Measurements from ENCODE around the gene CELF2.

CELF2 gene

GRCh38 chr10:11065567-11065966, 47.9 kb downstream of the CELF2 start:
- no peak for DNase-seq (ENCODE audit: low read depth, low spot score)
- no peak overlapping the region for H3K4me3 ChIP-seq (ENCODE audit: low read depth, low read length)
- ChIA-PET CTCF (interaction anchor here (1.3 kb wide), 1 partner anchor 28 kb away, joined by 3 read pairs; no protein-coding TSS in a partner anchor), POLR2A (no interaction called here)
- no peak for TF ChIP-seq CTCF (IDR thresholded peaks at IDR 0.05; ENCODE audit: insufficient read depth, low read length, missing control alignments)

GRCh38 chr10:11066520-11066919, 48.8 kb downstream of the CELF2 start:
- DNase-seq (ENCODE audit: low read depth, low spot score) = no peak
- ChIA-PET POLR2A (no interaction called here), CTCF (interaction anchor here (1.6 kb wide), 1 partner anchor 26 kb away, joined by 3 read pairs; no protein-coding TSS in a partner anchor)
- H3K4me3 ChIP-seq (ENCODE audit: low read depth, low read length) = no peak overlapping the region
- TF ChIP-seq CTCF (IDR thresholded peaks at IDR 0.05; ENCODE audit: insufficient read depth, low read length, missing control alignments) = no peak

- ChIA-PET POLR2A (no interaction called here), CTCF (no interaction called here)
- DNase-seq (ENCODE audit: low read depth, low spot score) = no peak
- H3K4me3 ChIP-seq (ENCODE audit: low read depth, low read length) = no peak overlapping the region
- no peak for TF ChIP-seq CTCF (IDR thresholded peaks at IDR 0.05; ENCODE audit: insufficient read depth, low read length, missing control alignments)
These were observed 51.4 kb downstream of the CELF2 start for GRCh38 chr10:11068861-11069633.

GRCh38 chr10:11073410-11073809, 55.7 kb downstream of the CELF2 start:
- POLR2A ChIA-PET = no interaction called here
- no peak for DNase-seq (ENCODE audit: low read depth, low spot score)
- CTCF ChIA-PET = interaction anchor here (0.6 kb wide), 1 partner anchor 25 kb away, joined by 3 read pairs; no protein-coding TSS in a partner anchor
- no peak overlapping the region for H3K4me3 ChIP-seq (ENCODE audit: low read depth, low read length)
- TF ChIP-seq CTCF (IDR thresholded peaks at IDR 0.05; ENCODE audit: insufficient read depth, low read length, missing control alignments) = no peak

- H3K4me3 ChIP-seq (ENCODE audit: low read depth, low read length) = no peak overlapping the region
- ChIA-PET POLR2A (no interaction called here), CTCF (no interaction called here)
- no peak for TF ChIP-seq CTCF (IDR thresholded peaks at IDR 0.05; ENCODE audit: insufficient read depth, low read length, missing control alignments)
- no peak for DNase-seq (ENCODE audit: low read depth, low spot score)
These were observed 57.0 kb downstream of the CELF2 start for GRCh38 chr10:11074536-11075267.

GRCh38 chr10:11076221-11076620, 58.5 kb downstream of the CELF2 start:
- CTCF ChIA-PET = no interaction called here
- POLR2A ChIA-PET = no interaction called here
- no peak for DNase-seq (ENCODE audit: low read depth, low spot score)
- H3K4me3 ChIP-seq (ENCODE audit: low read depth, low read length) = no peak overlapping the region
- no peak for TF ChIP-seq CTCF (IDR thresholded peaks at IDR 0.05; ENCODE audit: insufficient read depth, low read length, missing control alignments)
